Trophoblast cell (in vitro differentiated cells and primary cell): ENCODE results near the gene PLBD2.
A peak's percentile ranks its signal among the peaks of the same experiment; 100 is the strongest.

ENCODE experiments used
- DNase-seq, 2 donors: peaks; one replicate each; pipeline ENCODE4 v3.0.0-alpha.2; 2016
- H2AFZ ChIP-seq: 2 replicates; pipeline ENCODE4 v1.6.1; 2013; ENCODE audit warnings: low read length, moderate library complexity, mild to moderate bottlenecking; ENCODE audit not compliant: insufficient read depth, poor library complexity
- H2AK5ac ChIP-seq: 2 replicates; pipeline ENCODE4 v1.6.1; 2013; ENCODE audit warnings: mild to moderate bottlenecking, low read length
- H2BK120ac ChIP-seq: 2 replicates; pipeline ENCODE4 v1.6.1; 2013; ENCODE audit warnings: low read length, mild to moderate bottlenecking, moderate library complexity; ENCODE audit not compliant: insufficient read depth, poor library complexity
- H2BK12ac ChIP-seq: 2 replicates; pipeline ENCODE4 v1.6.1; 2013; ENCODE audit warnings: mild to moderate bottlenecking, low read length, moderate library complexity
- H2BK5ac ChIP-seq: 2 replicates; pipeline ENCODE4 v1.6.1; 2013; ENCODE audit warnings: low read length, low read depth, moderate library complexity, mild to moderate bottlenecking; ENCODE audit not compliant: poor library complexity
- H3K14ac ChIP-seq: 2 replicates; pipeline ENCODE4 v1.6.1; 2013; ENCODE audit warnings: mild to moderate bottlenecking, low read length
- H3K18ac ChIP-seq: 2 replicates; pipeline ENCODE4 v1.6.1; 2013; ENCODE audit warnings: mild to moderate bottlenecking, low read length
- H3K23ac ChIP-seq: 2 replicates; pipeline ENCODE4 v1.6.1; 2013; ENCODE audit warnings: low read length
- H3K27ac ChIP-seq: 2 replicates; pipeline ENCODE4 v1.5.1; 2013; ENCODE audit warnings: low read depth, mild to moderate bottlenecking, inconsistent platforms, low read length, moderate library complexity
- H3K27me3 ChIP-seq: 2 replicates; pipeline ENCODE4 v1.6.1; 2013; ENCODE audit warnings: inconsistent platforms, mild to moderate bottlenecking, low read length, moderate library complexity; ENCODE audit not compliant: insufficient read depth
- H3K36me3 ChIP-seq, 2 experiments: 1 replicate in 1 of 2; 2 replicates in 1 of 2; pipeline ENCODE4 v1.6.1; 2013; ENCODE audit warnings: low read length in 2 of 2, mild to moderate bottlenecking in 2 of 2, moderate library complexity in 1 of 2; ENCODE audit not compliant: insufficient read depth in 2 of 2, control insufficient read depth in 1 of 2
- H3K4ac ChIP-seq: 2 replicates; pipeline ENCODE4 v1.6.1; 2013; ENCODE audit warnings: low read depth, mild to moderate bottlenecking, low read length, moderate library complexity
- H3K4me1 ChIP-seq, 2 experiments: 1 replicate in 1 of 2; 2 replicates in 1 of 2; pipeline ENCODE4 v1.6.1; 2013; ENCODE audit warnings: low read length in 2 of 2, mild to moderate bottlenecking in 2 of 2, moderate library complexity in 1 of 2; ENCODE audit not compliant: insufficient read depth in 2 of 2, control insufficient read depth in 1 of 2
- H3K4me2 ChIP-seq: 2 replicates; pipeline ENCODE4 v1.6.1; 2013; ENCODE audit warnings: inconsistent platforms, mild to moderate bottlenecking, low read length, moderate library complexity
- H3K4me3 ChIP-seq: 2 replicates; pipeline ENCODE4 v1.5.1; 2013; ENCODE audit warnings: mild to moderate bottlenecking, low read depth, low read length, inconsistent platforms
- H3K79me1 ChIP-seq: one replicate; pipeline ENCODE4 v1.6.1; 2013; ENCODE audit warnings: low read length
- H3K79me2 ChIP-seq: 2 replicates; pipeline ENCODE4 v1.6.1; 2013; ENCODE audit warnings: low read length, mild to moderate bottlenecking; ENCODE audit not compliant: control insufficient read depth, insufficient read depth, poor library complexity
- H3K9ac ChIP-seq: 2 replicates; pipeline ENCODE4 v1.6.1; 2013; ENCODE audit warnings: mild to moderate bottlenecking, low read length
- H3K9me3 ChIP-seq: 2 replicates; pipeline ENCODE4 v1.6.1; 2013; ENCODE audit warnings: low read depth, mild to moderate bottlenecking, control low read depth, inconsistent platforms, low read length; ENCODE audit not compliant: insufficient read depth
- H4K12ac ChIP-seq: 2 replicates; pipeline ENCODE4 v1.6.1; 2013; ENCODE audit warnings: low read depth, mild to moderate bottlenecking, low read length, moderate library complexity
- H4K8ac ChIP-seq: 2 replicates; pipeline ENCODE4 v1.6.1; 2013; ENCODE audit warnings: low read depth, mild to moderate bottlenecking, low read length, moderate library complexity
- H4K91ac ChIP-seq: one replicate; pipeline ENCODE4 v1.6.1; 2013; ENCODE audit warnings: low read depth, mild to moderate bottlenecking, low read length, moderate library complexity
- WGBS: extraction: QIAGEN DNeasy Blood & Tissue Kit; methylation state at CpG from one replicate; pipeline ENCODE4 v1.1.7; 2013; ENCODE audit warnings: missing lambda C conversion rate; ENCODE audit not compliant: insufficient read length, insufficient coverage; ENCODE audit errors: extremely low coverage; 5-methylcytosine and 5-hydroxymethylcytosine counted together

PLBD2 gene

DNA sequence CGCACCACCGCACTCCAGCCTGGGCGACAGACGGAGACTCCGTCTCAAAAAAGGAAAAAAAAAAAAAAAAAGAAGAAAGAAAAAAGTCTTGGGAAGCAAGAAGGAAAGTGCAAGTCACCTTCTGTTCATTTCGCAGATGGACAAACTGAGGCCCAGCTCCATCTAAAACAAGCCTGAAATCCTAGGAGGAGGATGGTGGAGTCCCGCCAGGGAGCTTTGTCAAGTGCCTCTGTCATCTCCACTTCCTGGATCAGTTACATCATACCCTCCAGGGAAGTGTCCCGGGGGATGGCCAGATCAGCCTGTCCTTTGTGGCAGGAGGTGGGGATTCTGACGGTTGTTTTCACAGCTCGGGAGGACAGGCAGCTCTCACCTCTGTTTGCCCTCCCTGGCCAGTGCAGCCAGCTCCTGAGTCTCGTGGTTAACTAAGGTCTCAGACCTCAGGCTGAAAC lies 55.1 kb downstream of the PLBD2 start:
- H4K8ac ChIP-seq = no peak overlapping the region
- DNase-seq = peak in 1 of 2 donors; percentile 21

DNA sequence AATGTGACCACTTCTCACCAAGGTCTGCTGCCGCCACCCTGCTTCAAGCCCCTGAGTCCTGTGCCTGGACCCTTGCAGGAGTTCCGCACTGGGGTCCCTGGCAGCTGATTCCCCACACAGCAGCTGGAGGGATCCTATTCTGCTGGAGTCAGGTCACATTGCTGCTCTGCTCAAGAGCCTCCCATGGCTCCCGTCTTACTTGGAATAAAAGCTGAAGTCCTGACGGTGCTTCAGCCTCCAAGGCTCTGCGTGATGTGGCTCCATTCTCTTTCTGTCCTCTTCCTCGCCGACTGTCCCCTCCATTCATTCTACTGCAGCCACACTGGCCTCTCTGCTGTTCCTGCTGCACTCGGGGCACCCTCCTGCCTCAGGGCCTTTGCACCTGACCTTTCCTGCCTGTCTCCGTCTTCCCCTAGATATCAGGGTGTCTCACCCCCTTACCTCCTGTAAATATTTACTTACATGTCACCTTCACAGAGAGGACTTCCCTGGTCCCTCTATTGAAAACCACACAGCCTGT lies 56.2 kb downstream of the PLBD2 start:
- Histone ChIP-seq H2BK5ac (no peak overlapping the region), H3K4me2 (no peak overlapping the region), H3K79me1 (no peaks in the 10 kb centered on the region)

More for the DNA sequence above, 55.1 kb downstream of the PLBD2 start:
- H4K12ac ChIP-seq = no peak overlapping the region
- no peak overlapping the region for H3K23ac ChIP-seq
- H2AFZ ChIP-seq = no peak overlapping the region
- H3K4me2 ChIP-seq = no peak overlapping the region
- H2AK5ac ChIP-seq = no peak overlapping the region
- H3K79me1 ChIP-seq = no peaks in the 10 kb centered on the region
- H3K79me2 ChIP-seq = no peaks in the 10 kb centered on the region
- no CpG with 5 or more reads among the region's 11 CpGs for WGBS
- no peaks in the 10 kb centered on the region for H3K27me3 ChIP-seq
- no peak overlapping the region for H4K91ac ChIP-seq
- no peak overlapping the region for H3K4me3 ChIP-seq
- H2BK12ac ChIP-seq = no peak overlapping the region
- no peak overlapping the region for H3K18ac ChIP-seq
- no peaks in the 10 kb centered on the region for H3K36me3 ChIP-seq
- H3K9me3 ChIP-seq = no peaks in the 10 kb centered on the region
- no peak overlapping the region for H3K4ac ChIP-seq
- H2BK120ac ChIP-seq = no peak overlapping the region
- no peak overlapping the region for H3K14ac ChIP-seq
- H3K4me1 ChIP-seq = no peaks in the 10 kb centered on the region
- no peak overlapping the region for H2BK5ac ChIP-seq
- H3K27ac ChIP-seq = no peak overlapping the region
- no peak overlapping the region for H3K9ac ChIP-seq

DNA sequence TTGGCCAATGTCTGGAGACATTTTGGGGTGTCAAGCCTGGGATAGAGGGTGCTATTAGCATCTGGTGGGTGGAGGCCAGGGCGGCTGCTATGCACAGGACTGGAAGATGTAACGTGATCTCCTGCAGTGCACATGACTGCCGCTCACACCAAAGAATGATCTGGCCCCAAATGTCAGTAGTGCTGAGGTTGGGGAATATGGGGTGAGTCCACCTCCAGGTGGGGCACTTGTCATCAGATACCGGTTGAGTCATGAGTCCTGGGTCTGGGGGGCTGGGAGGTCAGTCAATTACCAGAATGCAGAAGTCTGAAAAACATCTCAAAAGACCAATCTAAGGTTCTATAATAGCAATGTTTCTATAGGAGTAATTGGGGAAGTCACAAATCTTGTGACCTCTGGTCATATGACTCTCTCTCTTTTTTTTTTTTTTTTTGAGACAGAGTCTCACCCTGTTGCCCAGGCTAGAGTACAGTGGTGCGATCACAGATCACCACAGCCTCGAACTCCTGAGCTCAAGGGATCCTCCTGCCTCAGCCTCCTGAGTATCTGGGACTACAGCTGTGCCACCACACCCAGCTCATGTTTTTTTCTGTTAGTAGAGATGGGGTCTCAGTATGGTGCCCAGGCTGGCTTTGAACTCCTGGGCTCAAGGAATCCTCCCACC lies 57.8 kb downstream of the PLBD2 start:
- H2AK5ac ChIP-seq = no peak overlapping the region
- H4K8ac ChIP-seq = no peak overlapping the region
- no peak overlapping the region for H4K91ac ChIP-seq
- no peak overlapping the region for H3K9ac ChIP-seq
- no peak overlapping the region for H3K4ac ChIP-seq
- no peak overlapping the region for H2BK12ac ChIP-seq
- no peak overlapping the region for H4K12ac ChIP-seq
- H3K36me3 ChIP-seq = no peaks in the 10 kb centered on the region
- H2BK120ac ChIP-seq = no peak overlapping the region
- no peaks in the 10 kb centered on the region for H3K79me1 ChIP-seq
- H3K4me1 ChIP-seq = no peaks in the 10 kb centered on the region
- no peak overlapping the region for H2BK5ac ChIP-seq
- no peak overlapping the region for H3K14ac ChIP-seq
- no peak overlapping the region for H3K4me3 ChIP-seq
- DNase-seq = peak; percentile 13 to 34
- no peak overlapping the region for H3K18ac ChIP-seq
- no peak overlapping the region for H3K27ac ChIP-seq
- no CpG with 5 or more reads among the region's 6 CpGs for WGBS
- H3K23ac ChIP-seq = no peak overlapping the region
- no peaks in the 10 kb centered on the region for H3K9me3 ChIP-seq
- H3K79me2 ChIP-seq = no peaks in the 10 kb centered on the region
- no peak overlapping the region for H2AFZ ChIP-seq
- H3K27me3 ChIP-seq = no peaks in the 10 kb centered on the region
- H3K4me2 ChIP-seq = no peak overlapping the region

More for the DNA sequence above, 56.2 kb downstream of the PLBD2 start:
- Histone ChIP-seq H3K18ac (no peak overlapping the region), H4K12ac (no peak overlapping the region), H3K27me3 (no peaks in the 10 kb centered on the region), H3K4ac (no peak overlapping the region), H3K23ac (no peak overlapping the region), H2AFZ (no peak overlapping the region), H3K9ac (no peak overlapping the region), H4K91ac (no peak overlapping the region), H3K14ac (no peak overlapping the region), H3K4me1 (no peaks in the 10 kb centered on the region), H3K27ac (no peak overlapping the region), H3K9me3 (no peaks in the 10 kb centered on the region), H4K8ac (no peak overlapping the region), H2BK120ac (no peak overlapping the region), H2BK12ac (no peak overlapping the region), H3K79me2 (no peaks in the 10 kb centered on the region), H3K4me3 (no peak overlapping the region), H2AK5ac (no peak overlapping the region), H3K36me3 (no peaks in the 10 kb centered on the region)
- no CpG with 5 or more reads among the region's 9 CpGs for WGBS
- DNase-seq = no peak

DNA sequence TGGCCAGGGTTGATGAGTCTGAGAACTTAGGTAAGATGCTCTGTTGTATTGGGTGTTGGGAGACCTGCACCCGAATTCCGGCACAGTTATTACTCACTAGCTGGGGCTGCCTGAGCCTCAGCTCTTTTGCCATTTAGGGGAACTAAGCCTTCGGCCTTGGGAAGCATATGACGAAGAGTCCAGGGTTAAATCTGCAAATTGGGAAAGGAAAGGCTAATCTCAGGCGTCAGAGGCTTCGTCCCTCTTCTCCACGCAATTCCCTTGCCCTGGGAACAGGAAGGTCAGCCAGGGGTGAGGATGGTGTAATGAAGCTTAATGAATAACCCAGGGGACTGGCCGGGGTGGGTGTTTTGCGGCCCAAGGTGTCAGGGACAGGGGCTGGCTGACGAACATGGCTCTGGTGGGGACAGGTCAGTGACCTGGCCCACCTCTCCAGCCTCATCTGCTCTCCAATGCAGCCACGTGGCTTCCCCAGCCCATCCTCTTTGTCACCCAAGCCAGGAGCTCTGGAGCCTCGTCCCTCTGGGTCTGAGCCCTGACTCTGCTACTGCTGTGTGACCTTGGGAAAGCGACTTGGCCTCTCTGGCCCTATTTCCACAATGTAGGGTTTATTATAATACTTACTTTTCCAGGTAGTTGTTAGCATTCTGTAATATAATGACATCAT lies 60.0 kb downstream of the PLBD2 start:
- peaks cover 4% of the 10 kb centered on the region for H3K79me1 ChIP-seq
- no CpG with 5 or more reads among the region's 13 CpGs for WGBS
- H3K4ac ChIP-seq = no peak overlapping the region

More for the DNA sequence above, 60.0 kb downstream of the PLBD2 start:
- Histone ChIP-seq H3K23ac (no peak overlapping the region), H3K36me3 (no peaks in the 10 kb centered on the region), H4K91ac (no peak overlapping the region), H2BK120ac (no peak overlapping the region), H2BK12ac (no peak overlapping the region), H4K12ac (no peak overlapping the region), H3K18ac (no peak overlapping the region), H3K27me3 (no peaks in the 10 kb centered on the region), H3K79me2 (peaks cover 3% of the 10 kb centered on the region), H3K4me2 (no peak overlapping the region), H2AK5ac (no peak overlapping the region), H3K14ac (no peak overlapping the region), H3K4me1 (peaks cover 7 to 10% of the 10 kb centered on the region in 2 experiments), H3K9me3 (no peaks in the 10 kb centered on the region), H2BK5ac (no peak overlapping the region), H3K27ac (no peak overlapping the region), H2AFZ (no peak overlapping the region), H4K8ac (no peak overlapping the region), H3K4me3 (no peak overlapping the region), H3K9ac (no peak overlapping the region)
- DNase-seq = peak; percentile 19 to 43
